Fibroblast of lung (primary cell): ENCODE data around the gene OMP. TPM values are rescaled to one million over a fixed set of nuclear protein-coding genes. Genes with fewer than 3 reads are reported as not detected.

Source experiments
- DNase-seq, 2 donors: peaks; one replicate each; pipeline versions ENCODE4 v3.0.0 to v3.0.0-alpha.2; 2010; ENCODE audit warnings: low read depth in 2 of 2
- H2AFZ ChIP-seq: 2 replicates; pipeline ENCODE4 v1.5.1; 2012; ENCODE audit warnings: low read length, control low read depth, inconsistent platforms
- H3K27ac ChIP-seq: 2 replicates; pipeline ENCODE4 v1.5.1; 2011; ENCODE audit warnings: low read length, control low read depth; ENCODE audit not compliant: insufficient read depth
- H3K27me3 ChIP-seq: 2 replicates; pipeline ENCODE4 v1.5.1; 2011; ENCODE audit warnings: mild to moderate bottlenecking, low read length; ENCODE audit not compliant: control insufficient read depth, insufficient read depth
- H3K36me3 ChIP-seq: 2 replicates; pipeline ENCODE4 v1.5.1; 2011; ENCODE audit warnings: low read length; ENCODE audit not compliant: control insufficient read depth, insufficient read depth
- H3K4me1 ChIP-seq: 2 replicates; pipeline ENCODE4 v1.5.1; 2011; ENCODE audit warnings: low read length; ENCODE audit not compliant: control insufficient read depth, insufficient read depth; ENCODE audit errors: extremely low read depth
- H3K4me2 ChIP-seq: 2 replicates; pipeline ENCODE4 v1.5.1; 2011; ENCODE audit warnings: low read length, control low read depth; ENCODE audit not compliant: insufficient read depth; ENCODE audit errors: extremely low read depth
- H3K4me3 ChIP-seq, 4 experiments: fragments of 200-600 bp in 1 of 4; sonication (generic) in 1 of 4; replicated peaks in 1 of 4; 2 replicates each; pipeline ENCODE4 v1.5.1; 2011 to 2016; ENCODE audit warnings: low read length in 4 of 4, low read depth in 3 of 4, mild to moderate bottlenecking in 3 of 4, control low read depth in 2 of 4, inconsistent platforms in 1 of 4, mixed read lengths in 1 of 4; ENCODE audit not compliant: insufficient read depth in 1 of 4; ENCODE audit errors: control extremely low read depth in 1 of 4
- H3K79me2 ChIP-seq: 2 replicates; pipeline ENCODE4 v1.5.1; 2012; ENCODE audit warnings: mild to moderate bottlenecking, low read length, inconsistent platforms; ENCODE audit not compliant: control insufficient read depth, insufficient read depth
- H3K9ac ChIP-seq: 2 replicates; pipeline ENCODE4 v1.5.1; 2011; ENCODE audit warnings: mild to moderate bottlenecking, low read length, control low read depth; ENCODE audit not compliant: insufficient read depth
- H3K9me3 ChIP-seq: 2 replicates; pipeline ENCODE4 v1.5.1; 2012; ENCODE audit warnings: low read depth, low read length; ENCODE audit not compliant: control insufficient read depth, insufficient read depth
- H4K20me1 ChIP-seq: 2 replicates; pipeline ENCODE4 v1.5.1; 2011; ENCODE audit warnings: low read length; ENCODE audit not compliant: control insufficient read depth, insufficient read depth; ENCODE audit errors: extremely low read depth
- CTCF ChIP-seq, 2 donors: IDR thresholded peaks in 1 of 2; conservative IDR thresholded peaks in 1 of 2; 1 replicate in 1 of 2; 2 replicates in 1 of 2; pipeline ENCODE4 v1.5.1; 2011 to 2012; ENCODE audit warnings: low read length in 2 of 2, control low read depth in 1 of 2, inconsistent platforms in 1 of 2, low read depth in 1 of 2, mild to moderate bottlenecking in 1 of 2
- EZH2 ChIP-seq: IDR thresholded peaks from 2 replicates; pipeline ENCODE4 v1.5.1; 2012; ENCODE audit warnings: low read length, control low read depth, mild to moderate bottlenecking; ENCODE audit errors: missing control alignments
- polyA plus RNA-seq, 2 donors: library from polyadenylated mRNA; depleted of rRNA in 1 of 2; stranded (reverse) in 1 of 2; unstranded in 1 of 2; fragments of >200 nt; gene quantifications; 2 replicates each; pipeline ENCODE4 v1.2.1, GENCODE V29; 2011 to 2012; ENCODE audit warnings: missing spikeins in 1 of 2
- total RNA-seq: library from RNA; depleted of rRNA; stranded (reverse); fragments of >200 nt; gene quantifications from 2 replicates; pipeline ENCODE4 v1.2.1, GENCODE V29; 2014

The OMP gene
- total and polyA plus RNA-seq, 2 donors (not counting 1 experiment from before 2014, with no cell fraction given): 0.83 TPM; not detected in 1

DNA sequence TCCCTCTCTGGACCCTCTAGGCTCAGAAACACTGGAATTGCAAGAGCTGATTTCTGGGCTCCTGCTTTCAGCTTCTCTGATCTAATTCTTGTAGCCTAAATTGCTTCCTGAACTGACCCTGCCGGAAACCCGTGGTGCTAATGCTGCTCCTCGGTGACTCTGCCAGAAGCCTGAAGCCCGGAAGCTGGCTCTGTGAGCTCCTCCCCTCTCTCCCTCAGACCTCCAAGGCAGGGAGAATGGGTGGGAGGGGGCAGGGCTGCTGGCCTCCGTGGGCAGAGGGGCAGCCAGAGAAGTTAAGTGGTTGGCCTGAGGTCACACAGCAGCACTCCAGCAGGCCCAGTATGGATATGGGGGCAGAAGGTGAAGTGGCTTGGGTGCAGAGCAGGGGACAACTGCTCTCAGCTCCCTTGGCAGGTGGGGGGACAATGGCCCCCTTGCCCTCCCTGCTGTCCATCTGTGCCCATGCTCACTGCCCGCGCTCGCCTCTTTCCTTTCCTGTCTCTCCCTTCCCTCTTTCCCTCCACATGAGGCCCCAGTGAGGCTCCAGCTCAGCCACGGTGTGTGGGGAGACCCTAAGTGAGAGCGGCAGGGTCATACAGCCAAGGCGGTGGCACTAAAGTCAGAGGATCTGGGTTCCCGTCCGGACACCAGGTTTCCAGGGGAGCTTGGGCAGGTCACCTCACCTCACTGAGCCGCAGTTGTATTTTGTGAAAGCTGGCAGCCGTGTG is 19.6 kb upstream of the OMP start:
- H3K36me3 ChIP-seq: peaks cover 2% of the 10 kb centered on the region
- H2AFZ ChIP-seq: peak overlapping the region; percentile 24
- peaks cover 1% of the 10 kb centered on the region for H3K79me2 ChIP-seq
- H3K27ac ChIP-seq: peak overlapping the region; percentile 22
- H3K4me3 ChIP-seq: no peak overlapping the region
- H4K20me1 ChIP-seq: no peaks in the 10 kb centered on the region
- H3K27me3 ChIP-seq: no peaks in the 10 kb centered on the region
- no peak for TF ChIP-seq CTCF (conservative IDR thresholded peaks at IDR 0.05 in 1 of 2, IDR thresholded peaks at IDR 0.05 in 1 of 2; ENCODE audit: low read depth in 1 of 2, low read length in 2 of 2)
- TF ChIP-seq EZH2: no peak
- H3K9me3 ChIP-seq: no peaks in the 10 kb centered on the region
- no peak overlapping the region for H3K4me2 ChIP-seq
- peak; percentile 25 to 26 for DNase-seq
- no peak overlapping the region for H3K9ac ChIP-seq
- peaks cover 12% of the 10 kb centered on the region for H3K4me1 ChIP-seq

DNA sequence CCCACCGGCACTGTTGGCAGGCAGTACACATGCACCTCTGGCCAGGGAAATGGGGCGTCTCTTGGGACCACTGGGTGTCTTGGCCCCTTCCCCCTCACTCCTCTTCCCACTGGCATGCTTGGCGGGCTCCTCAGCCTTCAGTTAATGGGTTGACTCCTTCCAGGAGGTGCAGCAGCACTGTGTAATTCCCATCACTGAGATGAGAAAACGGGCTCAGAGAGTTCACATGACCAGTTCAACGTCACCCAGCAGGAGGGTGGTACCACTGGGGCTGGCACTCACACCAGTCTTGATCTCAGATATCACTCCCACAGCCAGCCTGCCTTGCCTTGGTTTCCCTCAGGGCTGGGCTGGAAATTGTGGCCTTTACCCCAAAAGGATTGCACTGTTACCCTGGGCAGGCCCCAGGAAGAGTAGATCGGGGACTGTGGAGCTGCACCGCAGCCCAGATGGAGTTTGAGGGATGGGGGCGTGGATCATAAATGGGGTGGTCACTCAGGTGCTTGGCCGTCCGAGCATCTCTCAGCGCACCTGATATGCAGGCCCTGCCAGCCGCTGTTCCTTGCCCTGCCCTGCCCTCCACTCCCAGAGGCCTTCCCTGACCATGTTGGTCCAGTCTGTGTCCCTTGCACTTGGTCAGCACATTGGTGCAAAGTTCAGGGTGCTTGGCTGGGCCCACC is 18.9 kb upstream of the OMP start:
- no peak overlapping the region for H3K4me2 ChIP-seq
- H3K4me3 ChIP-seq: no peak overlapping the region
- H3K27ac ChIP-seq: no peak overlapping the region
- no peaks in the 10 kb centered on the region for H3K27me3 ChIP-seq
- H3K36me3 ChIP-seq: peaks cover 2% of the 10 kb centered on the region
- H3K4me1 ChIP-seq: peaks cover 12% of the 10 kb centered on the region
- peaks cover 1% of the 10 kb centered on the region for H3K79me2 ChIP-seq
- no peak overlapping the region for H2AFZ ChIP-seq
- TF ChIP-seq EZH2 (no peak), CTCF (conservative IDR thresholded peaks at IDR 0.05 in 1 of 2, IDR thresholded peaks at IDR 0.05 in 1 of 2; ENCODE audit: low read depth in 1 of 2, low read length in 2 of 2) (no peak)
- H3K9ac ChIP-seq: no peak overlapping the region
- H3K9me3 ChIP-seq: no peaks in the 10 kb centered on the region
- H4K20me1 ChIP-seq: no peaks in the 10 kb centered on the region
- DNase-seq: no peak

- Histone ChIP-seq H3K9me3 (no peaks in the 10 kb centered on the region), H3K36me3 (peaks cover 2% of the 10 kb centered on the region), H3K27me3 (no peaks in the 10 kb centered on the region), H3K9ac (no peak overlapping the region), H3K4me1 (peaks cover 12% of the 10 kb centered on the region), H3K79me2 (peaks cover 1% of the 10 kb centered on the region), H3K4me3 (no peak overlapping the region), H3K4me2 (no peak overlapping the region), H4K20me1 (no peaks in the 10 kb centered on the region), H3K27ac (no peak overlapping the region), H2AFZ (no peak overlapping the region)
- TF ChIP-seq EZH2: no peak
- DNase-seq: no peak
Observed at GRCh38 chr11:77084581-77085191, 18.0 kb upstream of the OMP start.
